Activated T-cell treated with anti-CD3 and anti-CD28 coated beads, Interleukin-2, amount 50 U/mL, for 72 hours (primary cell): ENCODE results near the gene IKZF3. TPM values are rescaled to one million over a fixed set of nuclear protein-coding genes. Genes with fewer than 3 reads are reported as not detected.

Source experiments
- ATAC-seq, 2 donors: fragments of 150-1000 bp; cut with Tn5 transposase; replicated peaks in 1 of 2; 2 replicates each; pipeline ENCODE4 v1.10.0; 2021; ENCODE audit warnings: moderate library complexity in 2 of 2, mild to moderate bottlenecking in 1 of 2
- DNase-seq, 2 donors: peaks; one replicate each; pipeline ENCODE4 v3.0.0; 2021 to 2022; ENCODE audit warnings: mixed read lengths in 1 of 2
- H3K27ac Mint-ChIP-seq: one replicate; pipeline ENCODE4 v1.8.0; 2022; ENCODE audit warnings: mild to moderate bottlenecking, moderate library complexity, mixed read lengths
- H3K27me3 Mint-ChIP-seq: one replicate; pipeline ENCODE4 v1.8.0; 2022; ENCODE audit warnings: low read depth, mixed read lengths
- H3K36me3 Mint-ChIP-seq, 2 donors: one replicate each; pipeline ENCODE4 v1.8.0; 2022; ENCODE audit warnings: mixed read lengths in 2 of 2, mild to moderate bottlenecking in 1 of 2; ENCODE audit not compliant: insufficient read depth in 2 of 2
- H3K4me1 Mint-ChIP-seq: one replicate; pipeline ENCODE4 v1.8.0; 2022; ENCODE audit warnings: low read depth, mixed read lengths
- H3K4me3 Mint-ChIP-seq, 2 donors: one replicate each; pipeline ENCODE4 v1.8.0; 2022; ENCODE audit warnings: mild to moderate bottlenecking in 2 of 2, mixed read lengths in 2 of 2, moderate library complexity in 2 of 2
- H3K9me3 Mint-ChIP-seq, 2 donors: one replicate each; pipeline ENCODE4 v1.8.0; 2022; ENCODE audit warnings: mixed read lengths in 2 of 2
- total RNA-seq, 2 donors: library from RNA; stranded (reverse); gene quantifications; one replicate each; pipeline ENCODE4 v1.2.3, GENCODE V29; 2022

IKZF3 gene
- total RNA-seq, 2 donors from 2014 or later, result 70.7 to 78.9 TPM

- ATAC-seq (no peak), DNase-seq (no peak)
- H3K36me3 Mint-ChIP-seq, result peaks cover 23 to 36% of the 10 kb centered on the region in 2 donors
- no peaks in the 10 kb centered on the region for H3K27me3 Mint-ChIP-seq
- peak overlapping the region in 1 of 2 donors; percentile 15 for H3K4me3 Mint-ChIP-seq
- peaks cover 85% of the 10 kb centered on the region for H3K4me1 Mint-ChIP-seq
- peak overlapping the region; percentile 36 for H3K27ac Mint-ChIP-seq
- no peaks in the 10 kb centered on the region for H3K9me3 Mint-ChIP-seq
These were observed 100.9 kb downstream of the IKZF3 start for GRCh38 chr17:39763051-39763820.

- Mint-ChIP-seq H3K27ac (peak overlapping the region; percentile 72), H3K36me3 (peaks cover 21 to 29% of the 10 kb centered on the region in 2 donors), H3K4me1 (peaks cover 85% of the 10 kb centered on the region), H3K4me3 (peak overlapping the region; percentile 31 to 55), H3K9me3 (no peaks in the 10 kb centered on the region), H3K27me3 (no peaks in the 10 kb centered on the region)
- DNase-seq, result no peak
- ATAC-seq, result peak; percentile 41 to 44
These were observed 102.1 kb downstream of the IKZF3 start for GRCh38 chr17:39761861-39762496.

- H3K4me3 Mint-ChIP-seq, result peak overlapping the region; percentile 72 to 82
- H3K36me3 Mint-ChIP-seq, result peaks cover 4 to 5% of the 10 kb centered on the region in 2 donors
- no peaks in the 10 kb centered on the region for H3K27me3 Mint-ChIP-seq
- H3K9me3 Mint-ChIP-seq, result no peaks in the 10 kb centered on the region
- H3K27ac Mint-ChIP-seq, result peak overlapping the region; percentile 93
- peaks cover 82% of the 10 kb centered on the region for H3K4me1 Mint-ChIP-seq
- ATAC-seq (no peak), DNase-seq (no peak)
These were observed 104.9 kb downstream of the IKZF3 start for GRCh38 chr17:39759204-39759603.

GRCh38 chr17:39757931-39758873 lies 105.9 kb downstream of the IKZF3 start:
- Mint-ChIP-seq H3K4me1 (peaks cover 81% of the 10 kb centered on the region), H3K27ac (peak overlapping the region; percentile 93), H3K27me3 (no peaks in the 10 kb centered on the region), H3K36me3 (peaks cover 3 to 5% of the 10 kb centered on the region in 2 donors), H3K4me3 (peak overlapping the region; percentile 72 to 82), H3K9me3 (no peaks in the 10 kb centered on the region)
- peak; percentile 74 to 76 for DNase-seq
- ATAC-seq, result peak; percentile 36 to 47

- H3K4me1 Mint-ChIP-seq, result peaks cover 79% of the 10 kb centered on the region
- no peaks in the 10 kb centered on the region for H3K9me3 Mint-ChIP-seq
- H3K36me3 Mint-ChIP-seq, result peaks cover 3% of the 10 kb centered on the region in 2 donors
- DNase-seq, result no peak
- H3K4me3 Mint-ChIP-seq, result peak overlapping the region; percentile 72 to 82
- no peak for ATAC-seq
- H3K27me3 Mint-ChIP-seq, result no peaks in the 10 kb centered on the region
- H3K27ac Mint-ChIP-seq, result peak overlapping the region; percentile 93
These were observed 106.9 kb downstream of the IKZF3 start for GRCh38 chr17:39757176-39757662.

- Mint-ChIP-seq H3K4me1 (peaks cover 80% of the 10 kb centered on the region), H3K27ac (peak overlapping the region; percentile 93), H3K36me3 (peaks cover 3% of the 10 kb centered on the region in 2 donors), H3K9me3 (no peaks in the 10 kb centered on the region), H3K27me3 (no peaks in the 10 kb centered on the region), H3K4me3 (peak overlapping the region; percentile 78 to 82)
- ATAC-seq (no peak), DNase-seq (peak in 1 of 2 donors; percentile 0)
These were observed 107.6 kb downstream of the IKZF3 start for GRCh38 chr17:39756380-39757079.

- Mint-ChIP-seq H3K9me3 (no peaks in the 10 kb centered on the region), H3K27me3 (no peaks in the 10 kb centered on the region), H3K4me3 (peak overlapping the region; percentile 78 to 82), H3K36me3 (peaks cover 0 to under 1% of the 10 kb centered on the region in 2 donors), H3K27ac (peak overlapping the region; percentile 26), H3K4me1 (peaks cover 80% of the 10 kb centered on the region)
- ATAC-seq (no peak), DNase-seq (peak in 1 of 2 donors; percentile 42)
These were observed 108.3 kb downstream of the IKZF3 start for GRCh38 chr17:39755554-39756379.

- Mint-ChIP-seq H3K27me3 (no peaks in the 10 kb centered on the region), H3K36me3 (no peaks in the 10 kb centered on the region), H3K9me3 (no peaks in the 10 kb centered on the region), H3K27ac (peak overlapping the region; percentile 76), H3K4me1 (peaks cover 78% of the 10 kb centered on the region), H3K4me3 (peak overlapping the region; percentile 72 to 78)
- ATAC-seq (no peak), DNase-seq (no peak)
These were observed 109.1 kb downstream of the IKZF3 start for GRCh38 chr17:39754958-39755553.

- Mint-ChIP-seq H3K9me3 (no peaks in the 10 kb centered on the region), H3K36me3 (no peaks in the 10 kb centered on the region), H3K27me3 (no peaks in the 10 kb centered on the region), H3K4me3 (peak overlapping the region; percentile 78 to 84), H3K4me1 (peaks cover 71% of the 10 kb centered on the region), H3K27ac (no peak overlapping the region)
- peak; percentile 82 to 83 for ATAC-seq
- DNase-seq, result peak; percentile 98 to 99
These were observed 109.8 kb downstream of the IKZF3 start for GRCh38 chr17:39754161-39754957.

- H3K36me3 Mint-ChIP-seq, result no peaks in the 10 kb centered on the region
- DNase-seq, result peak; percentile 74 to 78
- H3K4me1 Mint-ChIP-seq, result peaks cover 64% of the 10 kb centered on the region
- ATAC-seq, result peak; percentile 21 to 27
- H3K4me3 Mint-ChIP-seq, result peak overlapping the region; percentile 78 to 84
- H3K27ac Mint-ChIP-seq, result peak overlapping the region; percentile 97
- no peaks in the 10 kb centered on the region for H3K27me3 Mint-ChIP-seq
- no peaks in the 10 kb centered on the region for H3K9me3 Mint-ChIP-seq
These were observed 110.5 kb downstream of the IKZF3 start for GRCh38 chr17:39753514-39754160.
